ENCODE data around the gene WDR53. TPM values are rescaled to one million over a fixed set of nuclear protein-coding genes. Genes with fewer than 3 reads are reported as not detected.
"Not testable (repeated sequence)": the region's sequence is repeated elsewhere in the genome, so short reads cannot be mapped to it uniquely, and the experiment has no call there.

Gene WDR53
- total RNA-seq = 3.4 TPM

GRCh38 chr3:196568246-196569002, at the start of gene WDR53, which contains the start of gene FBXO45:
TSS of gene WDR53 (minus strand) at chr3:196568554. CDS start at chr3:196561475, 7,079 bp downstream.
TSS of gene FBXO45 (plus strand) at chr3:196568660. CDS start at chr3:196568985, 325 bp downstream.
- peak; percentile 90 for DNase-seq

GRCh38 chr3:196617256-196617655, 48.9 kb upstream of the WDR53 start:
- no peak for DNase-seq

- DNase-seq = not testable (repeated sequence)
Observed at GRCh38 chr3:196615234-196615633, 46.9 kb upstream of the WDR53 start.

- no peak for DNase-seq
Observed at GRCh38 chr3:196611761-196612483, 43.6 kb upstream of the WDR53 start.

- no peak for DNase-seq
Observed at GRCh38 chr3:196609805-196610515, 41.6 kb upstream of the WDR53 start.

- peak; percentile 68 for DNase-seq
Observed at GRCh38 chr3:196609343-196609775, 41.0 kb upstream of the WDR53 start.

- no peak for DNase-seq
Observed at GRCh38 chr3:196608693-196609092, 40.3 kb upstream of the WDR53 start.

- no peak for DNase-seq
Observed at GRCh38 chr3:196604548-196604947, 36.2 kb upstream of the WDR53 start.

- no peak for DNase-seq
Observed at GRCh38 chr3:196603683-196604082, 35.3 kb upstream of the WDR53 start.

GRCh38 chr3:196602673-196603072, 34.3 kb upstream of the WDR53 start:
- no peak for DNase-seq

GRCh38 chr3:196600359-196600758, 32.0 kb upstream of the WDR53 start:
- DNase-seq = no peak

- no peak for DNase-seq
Observed at GRCh38 chr3:196599734-196600128, 31.4 kb upstream of the WDR53 start.

- DNase-seq = not testable (repeated sequence)
Observed at GRCh38 chr3:196597971-196598733, 29.8 kb upstream of the WDR53 start.

- no peak for DNase-seq
Observed at GRCh38 chr3:196596355-196596754, 28.0 kb upstream of the WDR53 start.

GRCh38 chr3:196590279-196590678, 21.9 kb upstream of the WDR53 start:
- no peak for DNase-seq

GRCh38 chr3:196585044-196585757, 16.8 kb upstream of the WDR53 start:
- DNase-seq = no peak

- DNase-seq = no peak
Observed at GRCh38 chr3:196572389-196572788, 4.0 kb upstream of the WDR53 start.

GRCh38 chr3:196570332-196570731, 2.0 kb upstream of the WDR53 start:
- DNase-seq = not testable (repeated sequence)

- no peak for DNase-seq
Observed at GRCh38 chr3:196569003-196569516, 706 bp upstream of the WDR53 start.

- no peak for DNase-seq
Observed at GRCh38 chr3:196563721-196564225, 4.6 kb downstream of the WDR53 start.

- DNase-seq = no peak
Observed at GRCh38 chr3:196559826-196560225, 8.5 kb downstream of the WDR53 start.

All from occipital lobe (tissue), 2 donors.